Liver (tissue), 9 donors: ENCODE data around the gene THRB. TPM values are rescaled to one million over a fixed set of nuclear protein-coding genes. Genes with fewer than 3 reads are reported as not detected.

Source experiments
- DNase-seq: peaks from one replicate; pipeline ENCODE4 v3.0.0-alpha.2; 2017; ENCODE audit warnings: low spot score
- H3K27ac ChIP-seq, 2 donors: one replicate each; pipeline ENCODE4 v1.7.0; 2013; ENCODE audit warnings: inconsistent platforms in 2 of 2, low read length in 2 of 2, control low read depth in 1 of 2, low read depth in 1 of 2, mild to moderate bottlenecking in 1 of 2
- H3K27me3 ChIP-seq, 4 donors: one replicate each; pipeline versions ENCODE4 v1.6.1 to v1.7.0; 2013; ENCODE audit warnings: low read length in 3 of 4, inconsistent platforms in 1 of 4, mild to moderate bottlenecking in 1 of 4, moderate library complexity in 1 of 4; ENCODE audit not compliant: control insufficient read depth in 4 of 4, insufficient read depth in 4 of 4
- H3K36me3 ChIP-seq, 4 donors: one replicate each; pipeline versions ENCODE4 v1.6.1 to v1.7.0; 2013; ENCODE audit warnings: low read length in 3 of 4, mild to moderate bottlenecking in 3 of 4, low read depth in 1 of 4, moderate library complexity in 1 of 4; ENCODE audit not compliant: control insufficient read depth in 4 of 4, insufficient read depth in 3 of 4
- H3K4me1 ChIP-seq, 4 donors: one replicate each; pipeline versions ENCODE4 v1.6.1 to v1.7.0; 2013; ENCODE audit warnings: low read length in 3 of 4, mild to moderate bottlenecking in 3 of 4, moderate library complexity in 1 of 4; ENCODE audit not compliant: control insufficient read depth in 4 of 4, insufficient read depth in 4 of 4
- H3K4me3 ChIP-seq, 3 donors: one replicate each; pipeline versions ENCODE4 v1.6.1 to v1.7.0; 2013; ENCODE audit warnings: low read length in 3 of 3, control low read depth in 1 of 3, low read depth in 1 of 3, mild to moderate bottlenecking in 1 of 3
- H3K9ac ChIP-seq, 2 donors: one replicate each; pipeline ENCODE4 v1.7.0; 2013; ENCODE audit warnings: low read length in 2 of 2, mild to moderate bottlenecking in 2 of 2, moderate library complexity in 2 of 2, control low read depth in 1 of 2, low read depth in 1 of 2
- H3K9me3 ChIP-seq, 4 donors: one replicate each; pipeline versions ENCODE4 v1.6.1 to v1.7.0; 2013; ENCODE audit warnings: low read length in 3 of 4; ENCODE audit not compliant: control insufficient read depth in 4 of 4
- CTCF ChIP-seq: fragments of 150-350 bp; IDR thresholded peaks from 2 replicates; pipeline ENCODE4 v1.5.1; 2017; ENCODE audit warnings: improper control_type of control experiment, low read depth, low read length; ENCODE audit not compliant: missing input control
- EGR1 ChIP-seq, 2 donors: IDR thresholded peaks; 2 replicates each; pipeline ENCODE4 v1.6.1; 2016 to 2018; ENCODE audit warnings: antibody characterized with exemption in 2 of 2, low read depth in 2 of 2
- FOXA1 ChIP-seq: IDR thresholded peaks from 2 replicates; pipeline ENCODE4 v1.6.1; 2016; ENCODE audit warnings: antibody characterized with exemption
- FOXA2 ChIP-seq: IDR thresholded peaks from 2 replicates; pipeline ENCODE4 v1.6.1; 2016; ENCODE audit warnings: antibody characterized with exemption
- HNF4G ChIP-seq: IDR thresholded peaks from 2 replicates; pipeline ENCODE4 v1.6.1; 2016; ENCODE audit warnings: antibody characterized with exemption
- NR2F2 ChIP-seq: IDR thresholded peaks from 2 replicates; pipeline ENCODE4 v1.6.1; 2016; ENCODE audit warnings: antibody characterized with exemption
- RXRA ChIP-seq, 2 donors: IDR thresholded peaks; 2 replicates each; pipeline ENCODE4 v1.6.1; 2017 to 2018; ENCODE audit warnings: antibody characterized with exemption in 2 of 2, mild to moderate bottlenecking in 1 of 2
- SP1 ChIP-seq: IDR thresholded peaks from 2 replicates; pipeline ENCODE4 v1.6.1; 2018; ENCODE audit warnings: antibody characterized with exemption, mild to moderate bottlenecking
- TAF1 ChIP-seq: conservative IDR thresholded peaks from 2 replicates; pipeline ENCODE4 v1.6.1; 2016; ENCODE audit warnings: antibody characterized with exemption, mild to moderate bottlenecking
- YY1 ChIP-seq: IDR thresholded peaks from 2 replicates; pipeline ENCODE4 v1.6.1; 2016; ENCODE audit warnings: antibody characterized with exemption, mild to moderate bottlenecking
- WGBS: extraction: QIAGEN DNeasy Blood & Tissue Kit; methylation state at CpG from one replicate; pipeline ENCODE4 v1.1.7; 2013; 5-methylcytosine and 5-hydroxymethylcytosine counted together
- polyA plus RNA-seq, 2 donors: library from polyadenylated mRNA; stranded (reverse) in 1 of 2; unstranded in 1 of 2; fragments of 200-250 nt in 1 of 2; fragments of >200 nt in 1 of 2; fragmentation: Nextera tagmentation in 1 of 2; extraction: Ambion mirVana in 1 of 2; gene quantifications; one replicate each; pipeline versions ENCODE4 v1.2.1 to v1.2.3, GENCODE V29; 2013 to 2015
- total RNA-seq, 2 donors: library from RNA; depleted of rRNA; stranded (reverse); fragments of >200 nt; gene quantifications; one replicate each; pipeline ENCODE4 v1.2.3, GENCODE V29; 2014
- TF ChIP-seq, protein P1 (sequence below): IDR thresholded peaks from 2 replicates; pipeline ENCODE4 v1.6.1; 2016; ENCODE audit warnings: antibody characterized with exemption
- TF ChIP-seq, protein P2 (sequence below): IDR thresholded peaks from 2 replicates; pipeline ENCODE4 v1.6.1; 2016; ENCODE audit warnings: antibody characterized with exemption
- donor health status: healthy.
- donor health status: healthy.
- donor health status: healthy.
- donor health status: healthy.
- donor health status: healthy.

Gene THRB
- total and polyA plus RNA-seq, 4 donors, result 5.9 to 23.9 (median 9.3) TPM

DNA sequence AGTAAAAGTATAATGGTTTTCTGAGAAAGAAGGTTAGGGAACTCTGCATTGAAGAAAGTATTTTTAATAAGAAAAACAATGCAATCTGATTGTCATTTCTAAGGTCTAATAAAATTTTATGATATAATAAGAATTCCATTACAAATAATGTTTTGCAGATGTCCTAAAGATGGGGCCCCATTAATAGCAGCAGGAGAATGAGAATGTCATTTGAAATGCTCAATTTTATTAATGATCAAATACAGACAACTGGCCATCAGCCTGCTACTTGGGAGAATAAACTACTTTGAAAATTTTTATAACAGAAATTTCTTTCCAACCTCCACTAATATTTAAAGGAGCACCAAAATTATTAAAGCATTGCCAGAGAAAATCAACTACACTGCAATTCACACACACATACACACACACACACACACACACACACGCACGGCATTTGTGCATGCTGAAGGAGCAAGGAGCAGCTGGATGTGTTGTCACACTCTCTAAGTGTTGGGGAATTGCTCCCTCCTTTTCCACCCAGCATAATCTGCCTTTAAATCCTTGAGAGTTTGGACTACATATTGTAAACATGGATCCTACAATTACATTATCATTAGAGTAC lies 109.5 kb downstream of the THRB start:
- no peaks in the 10 kb centered on the region for H3K27me3 ChIP-seq
- no peak for TF ChIP-seq FOXA2
- no peak for TF ChIP-seq YY1
- no peak for TF ChIP-seq SP1
- TF ChIP-seq CTCF, result no peak
- no peak for TF ChIP-seq NR2F2
- TF ChIP-seq EGR1 (IDR thresholded peaks at IDR 0.05; ENCODE audit: low read depth in 2 of 2), result no peak
- no peak for TF ChIP-seq RXRA (IDR thresholded peaks at IDR 0.05)
- H3K4me1 ChIP-seq, result peaks cover 0 to 2% (median under 1%) of the 10 kb centered on the region in 4 donors
- H3K36me3 ChIP-seq, result peaks cover 0 to 3% (median 0%) of the 10 kb centered on the region in 4 donors
- WGBS, result 95% methylated on average over 2 of the region's 2 CpGs
- no peaks in the 10 kb centered on the region for H3K9me3 ChIP-seq
- H3K27ac ChIP-seq, result no peak overlapping the region
- DNase-seq, result no peak
- no peak overlapping the region for H3K9ac ChIP-seq
- H3K4me3 ChIP-seq, result no peak overlapping the region

GRCh38 chr3:24382647-24383046 lies 112.0 kb downstream of the THRB start:
- Histone ChIP-seq H3K27ac (no peak overlapping the region), H3K4me3 (no peak overlapping the region), H3K27me3 (no peaks in the 10 kb centered on the region), H3K9ac (no peak overlapping the region), H3K36me3 (peaks cover 0 to 2% (median under 1%) of the 10 kb centered on the region in 4 donors), H3K4me1 (peaks cover 0 to 7% (median 4%) of the 10 kb centered on the region in 4 donors), H3K9me3 (no peaks in the 10 kb centered on the region)
- no peak for DNase-seq
- TF ChIP-seq TAF1, result no peak
- TF ChIP-seq HNF4G, result no peak
- TF ChIP-seq, protein P1, sequence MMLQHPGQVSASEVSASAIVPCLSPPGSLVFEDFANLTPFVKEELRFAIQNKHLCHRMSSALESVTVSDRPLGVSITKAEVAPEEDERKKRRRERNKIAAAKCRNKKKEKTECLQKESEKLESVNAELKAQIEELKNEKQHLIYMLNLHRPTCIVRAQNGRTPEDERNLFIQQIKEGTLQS, result no peak
- TF ChIP-seq EGR1 (IDR thresholded peaks at IDR 0.05; ENCODE audit: low read depth in 2 of 2), result no peak
- TF ChIP-seq, protein P2, sequence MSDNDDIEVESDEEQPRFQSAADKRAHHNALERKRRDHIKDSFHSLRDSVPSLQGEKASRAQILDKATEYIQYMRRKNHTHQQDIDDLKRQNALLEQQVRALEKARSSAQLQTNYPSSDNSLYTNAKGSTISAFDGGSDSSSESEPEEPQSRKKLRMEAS, result no peak
- TF ChIP-seq SP1, result no peak
- TF ChIP-seq FOXA2, result no peak
- no peak for TF ChIP-seq NR2F2
- no peak for TF ChIP-seq CTCF
- TF ChIP-seq FOXA1, result no peak
- WGBS, result 96% methylated on average over 2 of the region's 2 CpGs

GRCh38 chr3:24379936-24380335 lies 114.7 kb downstream of the THRB start:
- peaks cover 3 to 21% (median 6%) of the 10 kb centered on the region in 4 donors for H3K4me1 ChIP-seq
- H3K9ac ChIP-seq, result no peak overlapping the region
- H3K27me3 ChIP-seq, result no peaks in the 10 kb centered on the region
- H3K9me3 ChIP-seq, result no peaks in the 10 kb centered on the region
- TF ChIP-seq FOXA2, result peak; percentile 40
- TF ChIP-seq, protein P1, result no peak
- DNase-seq, result no peak
- H3K27ac ChIP-seq, result no peak overlapping the region
- no peak overlapping the region for H3K4me3 ChIP-seq
- peaks cover 0 to 2% (median 0%) of the 10 kb centered on the region in 4 donors for H3K36me3 ChIP-seq
